ENCODE data around the gene TEAD2.

- TF ChIP-seq ARNTL (CRISPR knock-in tag; IDR thresholded peaks at IDR 0.05; ENCODE audit: borderline replicate concordance, low read depth) = no peak
- no peak for TF ChIP-seq ZFP3 (CRISPR knock-in tag; IDR thresholded peaks at IDR 0.05)
- TF ChIP-seq ZC3H10 (CRISPR knock-in tag; IDR thresholded peaks at IDR 0.05) = no peak
- TF ChIP-seq, protein P1, sequence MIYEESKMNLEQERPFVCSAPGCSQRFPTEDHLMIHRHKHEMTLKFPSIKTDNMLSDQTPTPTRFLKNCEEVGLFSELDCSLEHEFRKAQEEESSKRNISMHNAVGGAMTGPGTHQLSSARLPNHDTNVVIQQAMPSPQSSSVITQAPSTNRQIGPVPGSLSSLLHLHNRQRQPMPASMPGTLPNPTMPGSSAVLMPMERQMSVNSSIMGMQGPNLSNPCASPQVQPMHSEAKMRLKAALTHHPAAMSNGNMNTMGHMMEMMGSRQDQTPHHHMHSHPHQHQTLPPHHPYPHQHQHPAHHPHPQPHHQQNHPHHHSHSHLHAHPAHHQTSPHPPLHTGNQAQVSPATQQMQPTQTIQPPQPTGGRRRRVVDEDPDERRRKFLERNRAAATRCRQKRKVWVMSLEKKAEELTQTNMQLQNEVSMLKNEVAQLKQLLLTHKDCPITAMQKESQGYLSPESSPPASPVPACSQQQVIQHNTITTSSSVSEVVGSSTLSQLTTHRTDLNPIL (CRISPR knock-in tag; IDR thresholded peaks at IDR 0.05; ENCODE audit: low read depth) = no peak
Measured at GRCh38 chr19:49337267-49338022, 24.8 kb downstream of the TEAD2 start.
